Midbrain (tissue), 1 donor: Measurements from ENCODE around the gene ABLIM1.

Experiments
- DNase-seq: peaks from one replicate; lab custom pipeline; 2025; lab: John Stamatoyannopoulos, UW

ABLIM1 gene

GRCh38 chr10:114518401-114519305 is 139.4 kb downstream of the ABLIM1 start:
- DNase-seq: no peak

GRCh38 chr10:114517368-114518250 is 140.5 kb downstream of the ABLIM1 start:
- DNase-seq: no peak

- peak; percentile 11 for DNase-seq
Measured at GRCh38 chr10:114516356-114516755, 141.7 kb downstream of the ABLIM1 start.

GRCh38 chr10:114515298-114515914 is 142.7 kb downstream of the ABLIM1 start:
- no peak for DNase-seq

GRCh38 chr10:114513381-114513792 is 144.7 kb downstream of the ABLIM1 start:
- DNase-seq: no peak

DNA sequence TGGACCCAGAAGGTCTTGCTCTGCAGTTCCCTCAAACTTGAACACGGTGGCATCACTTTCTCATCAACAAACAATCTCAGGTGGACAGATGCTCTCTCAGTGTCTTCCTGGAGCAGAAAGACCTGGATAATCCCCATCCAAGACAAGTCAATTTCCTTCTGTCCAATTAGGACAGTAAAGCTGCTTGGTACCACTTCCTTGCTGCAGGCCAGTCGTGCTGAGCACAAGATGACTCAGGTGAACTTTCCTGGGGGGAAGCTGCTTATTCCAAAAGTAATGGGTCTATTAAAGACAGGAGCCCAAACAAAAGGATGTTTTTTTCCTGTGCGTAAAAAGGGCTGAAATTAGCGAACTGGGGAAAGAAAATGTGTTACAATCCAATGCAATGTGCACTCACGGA is 146.2 kb downstream of the ABLIM1 start:
- no peak for DNase-seq

- no peak for DNase-seq
Measured at GRCh38 chr10:114508376-114508775, 149.7 kb downstream of the ABLIM1 start.

DNA sequence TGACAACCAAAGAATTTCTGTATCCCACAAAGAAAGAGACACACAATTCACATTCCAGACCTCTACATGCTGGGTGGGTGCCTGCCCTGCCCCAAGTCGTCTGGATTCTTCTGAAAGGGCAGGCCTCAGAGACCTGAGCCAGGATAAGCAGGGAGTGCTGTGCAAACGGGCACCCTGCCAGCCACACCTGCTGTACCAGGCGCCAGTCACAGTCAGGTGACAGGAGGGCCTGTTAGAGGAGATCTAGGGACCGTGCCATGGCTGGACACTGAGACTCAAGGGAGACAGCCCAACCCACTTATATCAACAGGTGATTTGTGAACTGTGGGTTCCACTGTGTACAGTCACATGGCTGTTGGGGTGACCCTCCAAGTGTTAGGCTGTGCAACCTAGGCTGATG is 150.6 kb downstream of the ABLIM1 start:
- DNase-seq: no peak

DNA sequence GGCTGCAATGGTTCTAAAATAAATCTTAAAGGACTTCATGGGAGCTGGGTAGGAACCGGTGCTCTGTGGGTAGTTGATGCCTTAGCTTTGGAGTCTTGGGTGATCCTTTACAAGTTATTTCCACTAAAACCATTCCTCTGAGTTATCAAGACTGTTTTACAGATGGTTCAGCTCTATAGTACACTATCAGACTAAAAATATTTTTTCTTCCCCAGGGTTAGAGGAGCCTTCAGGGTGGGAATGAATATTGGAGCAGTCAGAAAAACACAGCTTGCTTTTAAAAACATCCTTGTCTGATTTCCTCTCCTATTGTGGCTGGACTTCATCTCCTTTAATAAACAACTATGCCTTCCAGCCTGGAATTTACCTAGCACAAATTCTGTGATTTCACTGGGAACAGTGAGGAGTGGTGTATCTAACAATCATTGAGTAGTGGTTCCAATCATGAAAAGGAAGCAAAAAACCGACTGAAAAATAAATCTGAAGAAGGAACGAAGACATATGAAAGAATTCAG is 151.1 kb downstream of the ABLIM1 start:
- DNase-seq: no peak

- no peak for DNase-seq
Measured at GRCh38 chr10:114504769-114505579, 153.1 kb downstream of the ABLIM1 start.

DNA sequence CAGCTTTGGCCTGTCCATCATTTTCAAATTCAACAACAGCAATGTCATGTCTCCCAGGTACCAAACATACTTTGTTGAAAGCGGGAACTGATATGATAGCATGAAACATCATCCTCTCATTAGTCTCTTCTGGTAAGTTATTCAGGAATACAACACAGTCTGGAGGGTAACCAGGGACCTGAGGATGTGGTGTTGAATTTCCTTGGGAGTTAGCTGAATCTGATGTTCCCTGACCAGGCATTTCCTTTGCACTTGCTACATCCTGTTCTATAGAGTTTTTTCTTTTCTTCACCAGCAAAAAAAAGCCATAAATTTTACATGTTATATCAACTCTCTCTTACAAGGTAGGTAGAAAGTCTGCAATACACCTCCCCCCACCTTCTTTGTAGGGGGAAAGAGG is 156.0 kb downstream of the ABLIM1 start:
- no peak for DNase-seq

DNA sequence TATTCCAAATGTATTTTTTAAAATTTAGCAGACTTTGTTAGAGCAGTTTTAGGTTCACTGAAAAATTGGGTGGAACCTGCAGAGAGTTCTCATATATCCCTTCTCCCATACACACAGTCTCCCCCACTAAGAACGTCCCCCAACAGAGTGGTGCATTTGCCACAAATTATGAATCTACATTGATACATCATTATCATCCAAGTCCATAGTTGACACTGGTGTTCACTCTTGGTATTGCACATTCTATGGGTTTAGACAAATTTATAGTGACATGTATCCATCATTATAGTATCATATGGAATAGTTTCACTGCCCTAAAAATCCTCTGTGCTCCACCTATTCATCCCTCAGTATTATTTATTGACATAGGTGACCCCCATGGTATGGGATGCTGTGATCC is 156.4 kb downstream of the ABLIM1 start:
- no peak for DNase-seq

DNA sequence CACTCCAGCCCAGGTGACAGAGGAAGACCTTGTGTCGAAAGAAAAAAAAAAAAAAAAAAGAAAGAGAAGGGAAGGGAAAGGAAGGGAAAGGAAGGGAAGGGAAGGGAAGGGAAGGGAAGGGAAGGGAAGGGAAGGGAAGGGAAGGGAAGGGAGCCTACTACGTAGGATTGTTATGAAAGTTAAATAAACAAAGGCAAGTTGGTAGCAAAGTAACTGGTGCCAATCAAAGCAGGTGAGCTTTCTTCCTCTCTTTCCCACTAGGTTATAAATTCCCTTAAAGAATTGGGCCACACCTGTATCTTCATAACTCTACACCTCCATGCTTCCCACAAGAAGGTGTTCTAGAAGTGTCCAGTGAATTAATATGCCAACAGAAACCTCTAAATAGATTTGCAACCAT is 157.4 kb downstream of the ABLIM1 start:
- DNase-seq: no peak

DNA sequence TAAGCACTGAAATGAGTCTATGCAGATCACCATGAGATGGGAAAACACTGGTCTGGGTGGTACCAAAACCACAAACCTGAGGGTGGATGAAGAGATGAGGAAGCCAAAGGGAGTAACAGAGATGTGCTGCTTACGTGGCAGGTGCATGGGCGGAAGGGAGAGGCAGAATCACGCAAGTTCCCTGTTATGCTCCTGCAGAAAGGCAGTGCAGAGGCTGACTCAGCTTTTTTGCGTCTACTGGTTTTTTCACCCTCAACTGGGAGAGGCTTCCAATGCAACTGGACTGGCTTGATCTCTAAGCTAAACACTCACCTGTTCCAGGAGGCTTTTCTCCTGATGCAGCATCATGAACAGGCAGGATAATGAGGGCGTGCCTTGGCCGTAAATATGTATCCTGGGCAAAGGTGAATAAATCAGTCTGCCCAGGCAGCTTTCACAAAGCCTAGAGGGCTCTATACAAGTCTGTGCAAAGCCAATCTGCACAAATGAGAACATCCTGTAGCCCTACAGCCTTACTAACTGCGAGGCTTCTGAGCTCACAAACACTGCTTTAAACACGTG is 158.4 kb downstream of the ABLIM1 start:
- no peak for DNase-seq

GRCh38 chr10:114499116-114499515 is 159.0 kb downstream of the ABLIM1 start:
- no peak for DNase-seq

GRCh38 chr10:114498413-114499111 is 159.5 kb downstream of the ABLIM1 start:
- no peak for DNase-seq

DNA sequence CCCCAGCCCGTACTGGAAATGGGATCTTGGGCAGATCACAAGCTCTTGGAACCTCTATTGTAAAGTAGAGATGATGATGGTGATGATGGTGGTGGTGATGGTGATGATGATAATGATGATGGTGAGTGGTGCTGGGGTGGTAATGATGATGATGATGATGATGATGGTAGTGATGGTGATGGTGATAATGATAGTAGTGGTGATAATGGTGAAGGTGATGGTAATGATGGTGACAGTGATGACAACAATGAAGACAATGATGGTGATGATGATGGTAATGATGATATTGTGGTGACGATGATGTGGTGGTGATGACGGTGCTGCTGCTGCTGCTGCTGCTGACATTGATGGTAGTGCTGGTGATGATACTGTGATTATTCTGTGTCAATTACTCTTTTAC is 162.8 kb downstream of the ABLIM1 start:
- no peak for DNase-seq

DNA sequence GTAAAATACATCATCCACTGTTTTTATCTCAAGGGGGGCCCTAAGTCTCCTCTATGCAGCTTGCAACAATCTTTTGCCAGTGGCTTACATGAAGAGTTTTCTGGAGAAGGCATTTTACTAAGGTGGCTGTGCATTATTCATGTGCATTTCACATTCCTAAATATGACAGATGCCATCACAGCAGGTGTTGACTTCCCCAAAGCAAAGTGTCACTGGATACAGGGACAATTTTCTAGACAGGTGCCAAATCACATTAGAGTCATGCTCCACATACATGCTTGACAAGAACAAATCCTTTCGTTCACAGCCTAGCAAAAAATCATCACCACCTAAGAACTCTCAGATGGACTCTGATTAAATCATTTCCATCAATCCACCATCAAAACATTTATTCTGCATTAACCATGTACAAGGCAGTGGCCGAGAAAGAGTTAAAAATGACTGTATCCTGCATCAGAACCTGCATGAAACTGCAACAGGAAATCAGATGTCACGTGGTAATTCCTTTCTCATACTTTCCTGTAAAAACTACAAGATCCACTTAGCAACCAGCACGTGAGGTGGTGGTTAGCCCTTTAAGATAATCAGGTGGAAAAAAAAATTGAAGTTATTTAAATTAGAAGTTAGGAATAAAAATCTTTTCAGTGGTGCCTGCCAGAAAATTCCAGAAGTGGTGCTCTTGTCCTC is 165.6 kb downstream of the ABLIM1 start:
- no peak for DNase-seq

GRCh38 chr10:114491933-114492332 is 166.1 kb downstream of the ABLIM1 start:
- DNase-seq: no peak

GRCh38 chr10:114491419-114491818 is 166.7 kb downstream of the ABLIM1 start:
- peak; percentile 13 for DNase-seq
